Ishikawa (cell line): ENCODE results near the gene EGFLAM.

ENCODE experiments used
- REST ChIP-seq: IDR thresholded peaks from 2 replicates; pipeline ENCODE4 v1.6.1; 2012; ENCODE audit warnings: low read depth, mild to moderate bottlenecking
- TAF1 ChIP-seq: IDR thresholded peaks from 2 replicates; pipeline ENCODE4 v1.6.1; 2012; ENCODE audit warnings: low read depth, mild to moderate bottlenecking

DNA sequence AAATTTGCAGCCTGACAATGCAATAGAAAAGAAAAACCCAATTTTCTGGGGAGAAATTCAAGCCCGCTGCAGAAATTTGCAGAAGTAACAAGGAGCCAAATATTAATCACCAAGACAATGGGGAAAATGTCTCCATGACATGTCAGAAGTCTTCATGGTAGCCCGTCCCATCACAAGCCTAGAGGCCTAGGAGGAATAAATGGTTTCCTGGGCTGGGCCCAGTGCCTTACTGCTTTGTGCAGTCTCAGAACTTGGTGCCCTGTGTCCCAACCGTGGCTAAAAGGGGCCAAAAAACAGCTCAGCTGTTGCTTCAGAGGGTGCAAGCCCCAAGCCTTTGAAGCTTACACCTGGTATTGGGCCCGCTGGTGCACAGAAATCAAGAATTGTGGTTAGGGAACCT lies 23.6 kb upstream of the EGFLAM start:
- TF ChIP-seq REST, result no peak
- TF ChIP-seq TAF1, result no peak
